Stimulated activated CD8-positive, alpha-beta memory T cell treated with anti-CD3 and anti-CD28 coated beads, Interleukin-4, amount 100 ng/mL, for 4 hours (primary cell): ENCODE data around the gene CCDC102A.
A peak's percentile ranks its signal among the peaks of the same experiment; 100 is the strongest.

Source experiments
- DNase-seq, 2 donors: peaks; one replicate each; pipeline ENCODE4 v3.0.0-alpha.2; 2020; ENCODE audit warnings: low read depth in 2 of 2, low spot score in 1 of 2

CCDC102A gene

DNA sequence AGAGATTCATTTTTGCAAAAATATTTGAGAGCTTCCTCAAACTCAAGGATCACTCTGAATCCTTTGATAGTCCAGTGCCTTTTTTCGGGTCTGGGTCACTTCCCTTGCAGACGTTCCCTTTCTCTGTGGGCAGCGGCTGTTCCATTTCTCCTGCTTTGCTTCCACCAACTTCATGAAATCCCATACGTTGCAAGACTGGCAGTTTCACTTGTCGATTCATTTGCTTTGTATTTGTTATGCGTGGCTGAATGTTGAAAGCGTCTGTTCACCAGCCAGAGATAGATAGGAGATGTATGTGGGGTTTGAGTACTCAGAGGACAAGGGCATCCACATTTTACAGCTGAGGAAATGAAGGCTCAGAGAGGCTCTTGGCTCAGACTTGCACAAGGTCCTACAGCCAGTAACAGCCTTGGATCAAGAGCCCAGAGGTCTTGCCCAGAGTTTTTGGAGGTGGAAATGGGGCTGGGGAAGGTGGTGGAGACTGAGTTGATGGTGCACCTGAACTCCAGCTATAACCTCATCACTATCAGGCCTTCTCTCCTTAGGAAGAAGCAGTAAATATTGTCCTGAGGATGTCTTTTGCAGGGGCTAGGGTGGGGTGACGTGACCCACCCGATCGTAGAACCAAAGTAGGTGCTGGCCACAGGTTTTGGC lies 1.3 kb upstream of the CCDC102A start:
- DNase-seq: no peak

DNA sequence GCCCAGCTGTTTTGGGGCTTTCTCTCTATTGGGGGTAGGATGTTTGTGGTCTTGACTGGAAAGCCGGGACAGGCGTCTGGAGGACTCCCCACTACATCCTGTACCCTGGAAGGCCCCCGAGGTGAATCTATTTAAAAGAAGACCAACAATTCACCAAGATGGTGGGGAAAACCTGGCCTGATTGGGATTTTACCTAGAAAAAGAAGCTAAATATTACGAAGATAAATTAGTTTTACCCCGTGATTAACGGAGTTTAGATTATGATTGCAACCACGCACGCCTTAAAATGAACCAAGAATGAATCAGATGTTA lies 779 bp upstream of the CCDC102A start:
- DNase-seq: no peak

DNA sequence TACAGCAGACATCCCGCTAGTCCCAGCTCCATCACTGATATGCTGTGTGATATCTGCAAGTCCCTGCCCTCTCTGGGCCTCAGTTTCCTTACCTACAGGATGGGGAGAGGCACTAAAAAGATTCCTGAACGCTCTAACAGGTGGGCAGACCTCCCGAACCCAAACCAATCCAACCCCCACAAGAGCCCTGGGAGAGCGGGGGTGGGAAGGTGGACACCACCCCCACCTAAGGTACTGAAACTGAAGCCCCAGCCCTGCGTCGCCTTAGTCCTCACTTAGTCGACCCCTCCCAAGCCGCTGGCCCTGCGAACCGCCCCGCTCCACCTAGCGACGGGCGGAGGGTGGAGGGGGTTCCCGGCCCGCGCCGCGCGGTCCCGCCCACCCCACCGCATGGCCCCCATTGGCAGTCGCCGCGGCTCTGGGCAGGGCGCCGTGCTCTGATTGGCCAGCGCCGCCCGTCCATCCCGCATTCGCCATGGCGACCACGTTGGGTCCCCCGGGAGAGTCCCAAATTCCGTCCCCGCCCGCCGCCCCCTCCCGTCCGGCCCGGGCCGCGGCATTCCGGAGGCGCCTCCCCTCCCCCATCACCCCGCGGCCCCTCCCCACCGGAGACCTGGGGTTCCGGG lies 578 bp downstream of the CCDC102A start:
- peak; percentile 75 to 89 for DNase-seq

DNA sequence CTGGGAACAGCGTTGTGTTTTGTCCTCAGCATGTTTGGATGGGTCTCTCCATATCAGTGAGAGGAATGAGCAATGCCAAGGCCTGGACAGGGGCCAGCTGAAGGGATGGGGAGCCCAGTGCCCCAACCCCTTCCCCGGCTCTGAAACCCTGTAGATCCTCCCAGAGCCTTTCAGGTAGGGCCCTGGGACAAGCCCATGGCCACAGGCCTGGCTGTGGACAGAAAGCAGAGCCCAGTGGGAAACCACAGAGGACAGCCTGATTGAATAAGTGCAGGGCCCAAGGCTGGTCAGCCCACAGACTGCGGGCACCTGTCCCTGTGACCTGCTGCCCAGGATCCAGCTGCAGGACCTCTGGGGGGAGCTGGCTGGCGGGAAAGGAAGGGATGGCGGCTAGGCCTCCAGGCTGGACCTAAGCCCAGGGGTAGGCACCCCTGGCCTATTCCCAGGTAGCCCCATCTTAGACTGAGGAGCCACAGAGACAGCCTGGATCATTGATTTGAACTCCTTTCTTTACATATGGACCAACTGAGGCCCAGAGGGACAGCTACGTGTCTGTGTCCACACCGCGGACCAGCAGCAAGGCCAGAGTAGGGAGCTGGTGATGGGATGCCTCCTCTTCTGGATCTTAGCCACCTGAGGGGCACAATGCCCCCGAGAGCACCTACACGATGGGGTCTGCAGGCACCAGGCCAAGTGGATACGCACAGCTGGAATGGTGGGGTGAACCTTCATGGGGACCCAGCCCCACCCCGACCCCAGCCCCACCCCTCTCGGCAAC lies 1.3 kb downstream of the CCDC102A start:
- no peak for DNase-seq

DNA sequence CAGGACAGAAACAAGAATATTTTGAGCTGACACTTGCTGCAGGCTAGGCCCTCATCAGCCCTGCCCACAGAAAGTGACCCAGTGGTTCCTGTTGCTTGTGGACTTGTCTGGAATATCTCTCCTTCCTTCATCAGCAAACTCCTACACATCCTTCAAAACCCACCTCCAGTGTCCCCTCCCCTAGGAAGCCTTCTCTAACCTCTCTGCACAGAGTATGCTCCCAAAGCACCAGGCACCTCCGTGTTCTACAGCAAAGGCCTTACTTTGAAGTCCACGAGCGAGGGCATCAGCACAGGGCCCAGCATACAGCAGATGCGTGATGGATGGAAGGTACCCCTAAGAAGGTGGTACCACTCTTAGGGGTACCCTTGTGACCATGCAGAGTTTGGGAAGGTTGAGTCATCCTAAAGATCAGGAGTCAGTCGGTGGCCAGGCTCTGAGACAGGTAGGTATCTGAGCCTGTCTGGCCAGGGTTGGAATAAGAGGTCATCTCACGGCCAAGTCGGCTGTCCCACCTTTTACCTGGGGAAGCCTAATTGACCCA lies 2.0 kb downstream of the CCDC102A start:
- DNase-seq: no peak

DNA sequence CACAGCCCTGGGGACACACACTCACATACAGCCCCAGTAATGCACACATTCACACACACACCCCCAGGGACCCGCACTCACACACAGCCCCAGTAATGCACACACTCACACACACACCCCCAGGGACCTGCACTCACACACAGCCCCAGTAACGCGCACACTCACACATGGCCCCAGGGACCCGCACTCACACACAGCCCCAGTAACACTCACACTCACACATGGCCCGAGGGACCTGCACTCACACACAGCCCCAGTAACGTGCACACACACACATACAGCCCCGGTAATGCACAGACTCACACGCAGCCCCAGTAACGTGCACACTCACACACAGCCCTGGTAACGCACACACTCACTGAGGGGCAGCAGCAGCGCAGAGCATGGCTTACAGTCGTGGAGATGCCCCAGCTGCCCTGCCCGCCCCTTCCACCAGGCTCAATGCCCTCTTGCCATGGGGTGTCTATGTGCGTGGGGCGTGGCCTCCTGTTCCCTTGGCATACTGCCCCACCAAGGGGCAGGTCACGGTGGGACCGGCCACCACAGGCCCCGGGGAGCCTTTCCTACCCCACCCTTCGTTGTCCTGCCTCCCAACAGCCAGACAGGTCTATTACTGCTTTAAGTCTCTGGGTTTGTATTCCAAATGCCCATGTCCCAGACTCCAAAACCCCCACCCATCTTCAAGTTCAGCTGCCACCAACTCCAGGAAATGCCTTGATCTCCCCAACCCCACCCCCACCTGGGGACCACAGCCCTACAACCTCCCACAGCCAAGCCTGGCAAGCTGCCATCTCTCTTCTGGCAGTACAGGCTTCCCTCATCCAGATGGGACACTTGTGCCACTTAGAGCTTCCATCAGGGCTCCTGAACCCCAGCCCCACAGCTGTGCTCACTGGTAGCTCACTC lies 2.7 kb downstream of the CCDC102A start:
- no peak for DNase-seq

DNA sequence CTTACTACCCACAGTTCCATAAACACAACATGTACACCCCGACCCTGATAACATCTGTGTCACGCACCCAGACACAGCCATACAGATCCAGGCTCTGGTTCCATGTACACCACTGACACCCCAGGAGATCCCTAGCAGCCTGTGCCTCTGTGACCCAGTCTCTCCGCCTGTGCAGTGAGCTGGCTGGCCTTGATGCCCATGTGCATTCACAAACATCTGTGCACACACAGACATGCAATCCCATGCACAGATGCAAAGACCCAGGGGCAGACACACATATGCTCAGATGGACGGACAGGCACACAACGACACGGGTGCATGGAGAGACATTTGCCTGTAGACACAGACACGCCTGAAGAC lies 4.1 kb downstream of the CCDC102A start:
- DNase-seq: no peak

DNA sequence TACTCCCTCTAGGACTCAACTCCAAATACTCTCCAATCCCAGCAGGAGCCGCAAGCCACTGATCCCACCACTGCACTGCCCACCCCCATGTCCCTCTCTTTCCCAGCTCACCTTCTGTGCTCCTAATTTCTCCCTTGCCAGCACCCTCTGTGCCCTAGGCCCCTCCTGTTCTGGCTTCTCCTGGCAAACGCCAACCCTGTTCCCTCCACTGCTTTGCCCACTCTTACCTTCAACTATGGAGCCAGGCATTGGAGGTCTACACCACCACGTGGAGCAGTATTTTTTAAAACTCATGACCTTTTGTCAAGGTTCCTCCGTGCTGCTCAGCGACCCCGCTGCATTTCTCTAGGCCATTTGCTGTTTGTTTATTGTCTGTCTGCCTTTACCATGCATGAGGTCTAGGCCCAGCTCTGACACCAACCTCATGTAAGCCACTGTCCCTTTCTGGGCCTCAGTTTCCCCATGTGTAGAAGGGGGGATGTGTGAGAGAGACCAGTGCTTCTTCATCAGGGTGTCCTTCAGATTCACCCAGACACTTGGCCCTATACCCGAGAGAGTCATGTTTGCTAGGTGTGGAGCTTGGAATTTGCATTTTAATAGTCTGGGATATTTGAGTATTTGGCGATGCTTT lies 4.6 kb downstream of the CCDC102A start:
- no peak for DNase-seq

DNA sequence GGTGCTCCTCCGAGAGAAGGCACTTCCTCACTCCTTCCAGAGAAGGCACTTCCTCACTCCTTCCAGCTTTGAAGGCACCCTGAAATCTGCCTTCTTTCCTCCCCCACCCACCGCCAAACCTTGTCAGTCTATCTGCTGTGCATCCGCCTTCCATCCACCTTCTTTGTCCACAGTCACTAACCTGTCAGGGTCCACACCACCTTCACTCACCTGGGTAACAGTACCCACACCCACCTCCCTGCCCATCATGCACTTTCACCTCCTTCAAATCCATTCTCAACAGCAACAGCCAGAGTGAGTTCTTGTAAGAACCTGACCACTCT lies 5.2 kb downstream of the CCDC102A start:
- DNase-seq: no peak

DNA sequence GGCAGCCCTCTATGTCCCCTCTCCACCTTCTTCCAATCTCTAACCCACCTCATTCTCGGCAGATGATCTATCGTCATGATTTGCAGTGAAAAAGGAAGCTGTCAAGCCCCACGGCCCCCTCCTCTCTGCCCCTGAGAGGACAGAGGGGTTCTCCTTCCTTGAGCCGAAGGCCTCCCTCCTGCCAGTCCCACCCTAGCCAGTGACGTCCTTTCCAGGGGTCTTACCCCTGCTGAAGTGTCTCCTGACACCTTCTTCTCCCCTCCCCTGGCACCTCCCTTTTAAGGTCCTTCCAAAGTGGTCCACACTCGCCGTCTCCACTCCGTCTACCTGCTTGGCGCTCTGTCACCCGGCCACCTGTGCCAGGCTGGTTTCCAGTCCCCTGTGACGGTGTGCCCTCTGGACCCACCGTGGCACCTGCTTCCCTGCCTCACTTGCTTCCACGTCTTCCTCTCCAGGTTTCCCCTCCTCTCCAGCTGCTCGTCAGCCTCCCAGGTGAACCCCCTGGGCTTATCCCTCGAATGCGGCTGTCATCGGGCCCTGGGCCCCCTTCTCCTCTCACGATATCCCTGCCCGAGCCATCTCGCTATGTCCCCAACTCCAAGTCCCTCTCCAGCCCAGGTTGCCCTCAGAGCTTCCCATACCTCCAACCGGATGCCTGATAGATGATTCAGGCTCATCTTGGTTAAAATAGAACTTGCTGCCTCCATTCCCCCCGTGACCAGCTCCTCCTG lies 5.7 kb downstream of the CCDC102A start:
- no peak for DNase-seq

DNA sequence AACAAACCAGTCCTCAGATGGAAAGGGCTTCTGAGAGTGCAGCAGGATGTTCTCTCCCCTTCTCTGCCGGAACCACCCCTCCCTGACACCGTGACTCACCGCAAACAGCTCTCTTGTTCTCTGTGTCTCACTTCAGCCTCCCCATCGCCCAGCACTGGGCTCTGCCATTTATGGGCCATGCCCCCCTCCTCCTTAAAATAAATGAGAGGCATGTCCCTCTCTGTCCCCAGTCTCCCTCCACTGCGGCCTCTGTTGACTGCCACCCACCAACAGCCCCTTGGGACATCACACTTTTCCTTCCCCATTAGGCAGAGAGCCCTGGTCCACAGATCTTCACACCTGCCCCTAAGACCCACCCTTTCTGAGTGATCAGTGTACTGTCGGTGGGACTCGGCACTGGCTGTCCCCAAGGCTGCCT lies 6.3 kb downstream of the CCDC102A start:
- peak; percentile 52 to 65 for DNase-seq

DNA sequence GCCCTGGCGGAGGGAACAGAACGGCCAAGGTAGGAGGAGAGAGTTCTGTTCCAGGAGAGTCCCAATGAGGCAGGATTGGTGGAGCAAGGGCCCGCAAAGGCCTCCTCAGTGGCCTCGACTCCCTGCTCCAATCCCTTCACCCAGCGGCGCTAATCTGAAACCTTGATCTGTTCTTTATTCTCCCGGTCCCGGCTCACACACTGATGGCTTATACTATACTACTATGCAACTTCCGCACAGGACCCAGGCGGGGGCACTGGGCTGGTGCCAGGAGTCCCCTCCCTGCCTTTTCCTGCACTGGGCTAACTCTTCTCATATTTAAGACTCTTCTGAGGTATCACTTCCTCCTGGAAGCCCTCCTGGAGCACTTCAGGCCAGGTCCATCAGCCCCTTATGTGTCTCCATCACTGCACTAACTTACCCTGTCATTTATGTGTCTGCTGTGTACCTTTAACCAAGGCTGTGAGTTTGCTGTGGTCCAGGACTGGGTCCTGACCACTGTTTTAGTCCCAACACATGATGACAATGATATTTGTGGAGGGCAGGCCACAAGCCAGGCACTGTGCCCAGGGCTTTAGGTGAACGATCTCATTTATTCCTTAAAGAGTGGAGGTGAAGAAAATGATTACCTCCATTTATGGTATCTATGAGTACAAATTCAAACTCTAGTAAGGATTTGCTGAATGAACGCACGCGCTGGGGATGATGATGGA lies 6.8 kb downstream of the CCDC102A start:
- no peak for DNase-seq

DNA sequence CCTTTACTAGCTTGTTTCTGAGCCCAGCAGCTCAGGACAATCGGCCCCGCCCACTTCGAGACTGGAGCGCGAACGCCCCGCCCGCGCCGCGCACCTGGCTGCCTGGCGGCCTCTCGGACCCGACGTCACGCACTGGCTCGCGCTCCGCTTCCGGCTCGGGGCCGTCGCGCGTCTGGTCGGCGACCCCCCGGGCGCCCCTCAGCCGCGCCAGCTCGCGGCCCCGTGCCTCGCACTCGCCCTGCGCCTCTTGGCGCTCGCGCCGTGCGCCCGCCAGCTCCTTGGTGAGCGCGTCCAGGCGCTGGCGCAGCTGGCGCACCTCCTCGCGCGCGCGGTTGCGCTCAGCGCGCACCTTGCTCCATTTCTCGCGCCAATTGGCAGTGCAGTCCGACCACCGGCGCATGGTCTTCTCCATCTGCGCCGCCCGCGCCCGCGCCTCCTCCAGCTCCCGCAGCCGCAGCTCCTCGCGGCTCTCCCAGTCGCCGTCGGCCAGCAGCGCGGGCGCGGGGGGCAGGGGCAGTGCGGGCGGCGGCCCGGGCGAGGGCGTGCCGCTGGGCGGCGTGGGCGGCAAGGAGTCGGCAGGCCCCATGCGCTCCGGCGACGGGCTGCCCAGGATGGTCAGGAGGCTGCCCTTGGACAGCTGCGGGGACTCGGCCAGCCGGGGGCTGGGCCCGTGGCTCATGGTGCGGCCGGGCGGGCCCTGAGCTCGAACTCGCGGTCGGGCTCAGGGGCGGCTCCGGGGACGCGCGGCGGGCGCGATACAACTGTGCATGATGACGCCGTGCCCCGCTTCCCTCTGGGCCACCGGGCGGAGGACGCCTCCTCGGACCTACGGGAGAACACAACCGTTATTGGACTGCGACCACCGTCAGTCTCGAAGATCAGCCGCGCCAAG lies 7.6 kb downstream of the CCDC102A start:
- no peak for DNase-seq

DNA sequence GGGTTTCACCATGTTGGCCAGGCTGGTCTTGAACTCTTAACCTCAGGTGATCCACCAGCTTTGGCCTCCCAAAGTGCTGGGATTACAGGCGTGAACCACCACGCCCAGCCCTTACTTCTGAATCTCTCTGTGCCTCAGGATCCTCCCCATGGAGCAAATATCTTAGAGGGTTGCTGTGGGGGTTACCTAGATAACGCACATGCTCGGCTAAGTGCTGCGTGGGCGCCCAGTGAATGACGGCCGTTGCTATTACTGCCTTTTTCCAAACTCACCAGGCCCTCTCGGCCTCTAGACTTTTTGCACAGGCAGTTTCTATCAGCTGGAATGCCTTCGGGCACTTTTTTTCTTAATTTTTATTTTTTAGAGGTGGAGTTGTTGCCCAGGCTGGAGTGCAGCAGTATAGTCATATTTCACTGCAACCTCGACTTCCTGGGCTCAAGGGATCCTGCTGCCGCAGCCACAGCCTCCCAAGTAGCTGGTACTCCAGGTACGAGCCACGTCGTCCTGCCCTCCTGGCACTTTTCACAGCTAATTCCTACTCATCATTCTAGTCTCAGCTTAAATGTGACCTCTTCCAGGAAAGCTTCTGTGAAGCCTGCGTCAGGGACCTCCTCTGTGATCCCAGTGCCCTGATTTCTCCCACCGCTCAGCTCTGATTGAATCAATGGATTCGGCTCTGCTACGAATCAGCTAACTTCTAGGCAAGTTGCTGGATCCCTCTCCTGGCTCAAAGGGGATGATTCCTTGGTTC lies 8.6 kb downstream of the CCDC102A start:
- no peak for DNase-seq

DNA sequence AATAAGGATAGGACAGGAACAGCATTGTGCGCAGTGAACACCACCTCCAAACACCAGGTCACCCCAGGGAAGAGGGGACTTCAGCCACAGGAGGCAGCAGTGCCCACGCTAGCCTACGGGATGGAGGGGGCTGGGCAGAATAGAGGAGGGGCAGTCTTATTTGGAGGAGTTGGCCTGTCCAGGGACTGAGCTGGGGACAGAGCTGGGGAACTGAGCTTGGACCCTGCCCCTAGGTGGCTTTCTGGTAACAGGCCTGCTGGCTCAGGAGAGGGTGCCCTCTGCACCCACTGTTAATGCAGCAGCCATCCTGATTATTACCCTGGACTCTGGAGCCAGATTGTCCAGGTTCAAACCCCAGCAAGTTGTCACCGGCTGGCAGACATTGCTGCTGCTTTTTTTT lies 9.3 kb downstream of the CCDC102A start:
- DNase-seq: no peak

DNA sequence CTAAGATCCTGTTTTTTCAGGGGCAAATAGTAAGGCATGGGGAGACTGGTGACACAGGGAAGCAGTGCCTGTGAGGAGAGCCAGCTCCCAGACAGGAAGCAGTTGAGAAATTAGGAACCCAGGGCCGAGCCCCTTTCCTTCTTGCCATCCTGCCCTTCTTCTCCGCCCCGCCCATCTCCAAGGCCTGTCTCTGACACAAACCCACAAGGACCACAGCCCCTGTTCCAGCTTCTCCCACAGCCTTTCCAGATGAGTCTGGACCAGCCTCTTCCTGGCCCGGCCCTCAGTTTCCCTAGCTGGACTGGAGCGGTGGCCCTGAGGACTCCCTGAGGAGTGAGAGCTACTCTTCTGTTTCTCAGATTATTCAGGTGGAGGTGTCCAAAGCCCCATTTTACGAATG lies 9.9 kb downstream of the CCDC102A start:
- no peak for DNase-seq

DNA sequence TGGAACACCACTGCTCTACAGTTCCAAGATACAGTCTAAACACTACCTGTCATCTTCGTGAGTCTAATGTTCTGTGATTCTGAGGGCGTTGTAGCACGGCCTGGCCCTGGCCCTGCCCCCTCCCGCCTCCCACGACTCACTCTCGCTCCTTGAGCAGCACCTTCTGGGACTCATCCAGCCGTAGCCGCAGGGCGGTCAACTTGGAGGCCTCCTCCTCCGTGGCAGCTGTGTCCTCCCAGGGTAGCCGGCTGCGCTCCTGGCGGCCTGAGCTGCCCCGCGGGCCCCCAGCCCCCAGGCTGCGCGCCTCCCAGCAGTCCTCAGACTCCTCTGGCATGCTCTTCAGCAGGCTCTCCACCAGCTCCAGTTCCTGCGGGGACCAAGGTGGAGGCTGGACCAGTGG lies 10.6 kb downstream of the CCDC102A start:
- no peak for DNase-seq

DNA sequence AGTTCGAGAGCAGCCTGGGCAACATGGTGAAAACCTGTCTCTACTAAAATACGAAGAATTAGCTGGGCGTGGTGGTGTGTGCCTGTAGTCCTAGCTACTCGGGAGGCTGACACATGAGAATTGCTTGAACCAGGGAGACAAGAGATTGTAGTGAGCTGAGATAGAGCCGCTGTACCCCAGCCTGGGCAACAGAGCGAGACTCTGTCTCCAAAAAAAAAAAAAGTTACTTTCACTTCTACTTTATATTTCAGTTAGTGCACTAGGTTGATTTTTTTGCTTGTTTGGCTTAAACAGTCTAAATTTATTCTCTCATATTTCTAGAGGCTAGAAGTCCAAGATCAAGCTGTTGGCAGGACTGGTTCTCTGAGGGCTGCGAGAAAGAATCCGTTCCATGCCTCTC lies 13.4 kb downstream of the CCDC102A start:
- no peak for DNase-seq
